Measurements from ENCODE around the gene TEX47.

The TEX47 gene

DNA sequence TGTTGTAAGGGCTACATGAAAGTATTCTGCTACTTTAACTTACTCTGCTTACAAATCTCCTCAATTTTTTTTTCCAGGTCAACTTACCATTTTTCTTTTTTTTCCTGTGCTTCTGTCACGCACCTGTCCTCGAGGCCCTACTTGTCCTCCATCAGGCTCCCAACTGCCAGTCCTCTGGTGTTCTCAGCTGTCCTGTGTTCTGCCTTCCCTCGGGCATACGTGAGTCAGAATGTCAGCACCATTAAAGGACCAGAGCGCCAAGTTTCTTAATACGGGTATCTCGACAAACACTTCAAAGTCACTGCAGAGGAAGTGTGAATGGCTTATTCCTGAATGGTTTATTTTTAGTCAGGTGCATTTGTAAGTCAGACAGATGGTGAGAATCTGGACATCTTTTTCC, at the start of gene TEX47:
Gene TEX47 (minus strand): TSS at position 185 of the 400 bp plus-strand sequence. CDS start 795 bp downstream, outside the sequence.
- TF ChIP-seq, protein P1, sequence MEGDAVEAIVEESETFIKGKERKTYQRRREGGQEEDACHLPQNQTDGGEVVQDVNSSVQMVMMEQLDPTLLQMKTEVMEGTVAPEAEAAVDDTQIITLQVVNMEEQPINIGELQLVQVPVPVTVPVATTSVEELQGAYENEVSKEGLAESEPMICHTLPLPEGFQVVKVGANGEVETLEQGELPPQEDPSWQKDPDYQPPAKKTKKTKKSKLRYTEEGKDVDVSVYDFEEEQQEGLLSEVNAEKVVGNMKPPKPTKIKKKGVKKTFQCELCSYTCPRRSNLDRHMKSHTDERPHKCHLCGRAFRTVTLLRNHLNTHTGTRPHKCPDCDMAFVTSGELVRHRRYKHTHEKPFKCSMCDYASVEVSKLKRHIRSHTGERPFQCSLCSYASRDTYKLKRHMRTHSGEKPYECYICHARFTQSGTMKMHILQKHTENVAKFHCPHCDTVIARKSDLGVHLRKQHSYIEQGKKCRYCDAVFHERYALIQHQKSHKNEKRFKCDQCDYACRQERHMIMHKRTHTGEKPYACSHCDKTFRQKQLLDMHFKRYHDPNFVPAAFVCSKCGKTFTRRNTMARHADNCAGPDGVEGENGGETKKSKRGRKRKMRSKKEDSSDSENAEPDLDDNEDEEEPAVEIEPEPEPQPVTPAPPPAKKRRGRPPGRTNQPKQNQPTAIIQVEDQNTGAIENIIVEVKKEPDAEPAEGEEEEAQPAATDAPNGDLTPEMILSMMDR (conservative IDR thresholded peaks at IDR 0.05): no peak
- H3K27ac ChIP-seq: no peak within 1 kb of the TSS

DNA sequence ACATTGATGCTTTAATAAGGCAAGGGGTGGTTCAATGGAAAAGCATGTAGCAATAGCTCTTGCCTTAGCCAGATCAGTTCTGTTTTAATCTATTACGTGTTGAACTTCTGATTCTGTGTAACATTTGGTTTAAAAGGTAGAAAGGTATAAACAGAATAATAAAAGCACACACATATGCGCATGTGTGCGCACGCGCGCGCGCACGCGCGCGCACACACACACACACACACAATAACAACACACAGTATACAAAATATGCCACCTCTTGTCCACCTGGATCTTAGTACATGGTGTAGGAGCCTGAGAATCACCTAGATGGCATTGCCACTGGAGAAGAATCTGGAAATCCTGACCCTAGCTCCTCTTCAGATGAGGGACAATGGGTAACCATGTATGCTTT, 49.6 kb upstream of the TEX47 start:
- TF ChIP-seq, protein P1 (conservative IDR thresholded peaks at IDR 0.05): no peak

DNA sequence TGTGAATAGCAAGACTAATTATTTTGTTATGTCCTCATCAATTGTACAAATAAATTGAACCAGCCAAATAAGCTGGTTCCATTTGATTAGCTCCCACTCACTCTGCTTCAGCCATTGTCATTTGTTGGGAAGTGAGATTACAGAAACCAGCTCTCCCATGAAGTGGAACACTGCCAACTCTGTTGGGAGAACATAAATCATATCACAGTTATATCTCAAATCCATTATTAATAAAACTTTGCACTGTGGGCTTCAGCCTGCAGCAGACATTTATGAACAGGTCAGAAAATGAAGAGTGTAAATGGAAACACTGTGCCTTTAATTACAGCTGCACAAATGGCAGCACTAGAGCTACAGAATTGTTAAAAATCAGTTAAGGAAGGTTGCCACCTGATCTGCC, 46.7 kb upstream of the TEX47 start:
- H3K27ac ChIP-seq: no peak overlapping the region
- TF ChIP-seq, protein P1 (conservative IDR thresholded peaks at IDR 0.05): no peak

More for the DNA sequence above, 49.6 kb upstream of the TEX47 start:
- H3K27ac ChIP-seq: no peak overlapping the region

DNA sequence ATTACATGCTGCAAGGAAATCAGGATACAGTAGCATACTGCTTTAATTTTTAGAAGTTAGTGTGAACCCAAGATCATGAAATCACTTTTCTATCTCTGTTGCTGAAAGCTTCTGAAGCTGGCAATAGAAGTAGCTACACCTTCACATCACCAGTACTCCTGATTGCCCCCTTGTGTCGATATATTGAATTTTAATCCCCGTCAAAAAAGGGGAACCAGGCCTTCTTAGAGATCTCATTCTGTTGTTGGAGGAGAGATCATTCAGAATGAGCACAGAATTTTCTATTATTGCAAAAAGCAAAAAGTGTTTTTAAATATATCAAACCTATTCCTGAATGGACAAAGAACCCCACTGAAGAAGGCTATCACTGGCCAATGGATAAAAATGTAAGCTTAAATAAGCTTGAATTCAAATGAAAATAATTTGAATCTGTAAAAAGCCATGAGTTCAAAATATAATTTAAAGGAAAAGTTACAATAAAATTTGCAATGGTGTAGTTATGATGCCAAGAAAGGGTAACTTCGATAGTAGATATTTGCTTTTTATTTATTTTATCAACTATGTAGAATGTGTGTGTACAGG, 39.7 kb upstream of the TEX47 start:
- no peak overlapping the region for H3K27ac ChIP-seq
- TF ChIP-seq, protein P1 (conservative IDR thresholded peaks at IDR 0.05): peak; percentile 80

DNA sequence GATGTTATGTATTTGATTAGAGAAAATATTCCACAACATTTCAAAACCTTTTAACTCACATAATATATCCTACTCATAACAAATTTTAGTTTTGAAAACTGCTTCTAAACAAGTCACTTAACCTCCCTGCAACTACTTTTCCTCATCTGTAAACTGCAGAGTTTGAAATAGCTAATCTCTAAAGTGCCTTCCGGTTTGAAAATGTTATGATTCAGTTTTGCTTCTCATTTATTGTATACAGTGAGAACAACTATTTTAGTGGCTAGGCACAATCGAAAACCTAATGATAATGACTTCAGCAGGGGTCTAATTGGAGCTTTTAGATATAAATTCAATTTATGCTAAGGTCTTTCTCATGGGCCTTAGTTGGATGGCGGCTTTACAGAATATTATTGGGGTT, 30.7 kb upstream of the TEX47 start:
- TF ChIP-seq, protein P1 (conservative IDR thresholded peaks at IDR 0.05): no peak
- H3K27ac ChIP-seq: no peak overlapping the region

DNA sequence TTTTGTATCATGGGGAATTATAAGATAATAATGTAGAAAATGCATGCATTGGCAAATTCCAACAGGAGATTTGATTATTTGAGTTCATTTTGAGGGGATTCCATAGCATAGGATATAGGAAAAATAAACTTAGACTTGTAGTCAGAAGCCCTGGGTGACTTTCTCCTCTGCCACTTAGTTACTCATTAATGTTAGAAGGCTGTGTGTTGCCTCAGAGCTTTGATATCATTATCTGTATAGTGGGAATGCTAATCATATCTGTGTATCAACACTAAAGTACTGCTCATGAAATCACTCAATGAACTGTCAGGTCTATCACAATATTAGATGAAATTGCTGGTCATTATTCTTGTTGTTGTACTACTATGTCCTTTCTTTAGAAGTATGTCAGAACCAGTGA, 23.0 kb upstream of the TEX47 start:
- TF ChIP-seq, protein P1 (conservative IDR thresholded peaks at IDR 0.05): no peak
- no peak overlapping the region for H3K27ac ChIP-seq

DNA sequence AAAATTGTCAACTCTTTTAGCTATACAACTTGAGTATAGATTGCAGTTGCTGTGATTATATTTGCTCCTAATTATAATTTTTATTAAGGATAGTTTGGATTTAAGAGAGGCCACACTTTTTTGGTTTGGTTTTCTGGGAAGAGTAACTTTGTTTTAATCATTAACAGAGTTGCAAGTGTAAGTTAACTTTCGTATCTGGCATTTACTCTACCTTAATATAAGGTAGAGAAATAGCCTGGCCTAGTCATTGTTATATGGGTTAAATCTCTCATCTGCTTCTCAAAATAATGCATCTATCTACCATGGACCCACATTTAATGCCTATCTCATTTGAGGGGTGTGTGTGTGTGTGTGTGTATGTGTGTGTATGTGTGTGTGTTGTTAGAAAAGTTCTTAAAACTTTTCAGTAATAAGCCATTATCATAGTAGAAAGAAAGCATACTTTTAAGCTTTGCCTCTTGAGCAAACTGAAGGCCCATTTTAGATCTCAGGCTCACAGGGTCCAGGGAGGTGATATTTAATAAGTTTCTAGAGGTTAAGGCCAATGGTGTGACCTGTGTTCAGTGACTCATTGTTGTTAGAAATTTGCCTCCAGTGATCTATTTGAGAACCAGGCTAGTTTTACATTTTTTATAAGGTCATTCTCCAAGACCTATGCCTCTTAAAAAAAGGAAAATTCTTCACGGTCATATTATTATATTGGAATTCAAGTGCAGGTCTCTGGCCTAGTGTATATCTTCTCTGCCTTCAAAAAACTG, 10.9 kb upstream of the TEX47 start:
- TF ChIP-seq, protein P1 (conservative IDR thresholded peaks at IDR 0.05): no peak

More for the DNA sequence above, 10.9 kb upstream of the TEX47 start:
- no peak overlapping the region for H3K27ac ChIP-seq

All from VCaP (cell line).